DMS79 treated with DMSO at 0.1 percent for 48 hours (cell line): ENCODE measurements around the gene FLOT2.
A peak's percentile ranks its signal among the peaks of the same experiment; 100 is the strongest.
"Not testable (repeated sequence)": the region's sequence is repeated elsewhere in the genome, so short reads cannot be mapped to it uniquely, and the experiment has no call there.

ENCODE experiments used
- DNase-seq: peaks from one replicate; lab custom pipeline; 2025; lab: John Stamatoyannopoulos, UW

Gene FLOT2

GRCh38 chr17:28916302-28916934 lies 18.9 kb upstream of the FLOT2 start:
- DNase-seq = peak; percentile 11

DNA sequence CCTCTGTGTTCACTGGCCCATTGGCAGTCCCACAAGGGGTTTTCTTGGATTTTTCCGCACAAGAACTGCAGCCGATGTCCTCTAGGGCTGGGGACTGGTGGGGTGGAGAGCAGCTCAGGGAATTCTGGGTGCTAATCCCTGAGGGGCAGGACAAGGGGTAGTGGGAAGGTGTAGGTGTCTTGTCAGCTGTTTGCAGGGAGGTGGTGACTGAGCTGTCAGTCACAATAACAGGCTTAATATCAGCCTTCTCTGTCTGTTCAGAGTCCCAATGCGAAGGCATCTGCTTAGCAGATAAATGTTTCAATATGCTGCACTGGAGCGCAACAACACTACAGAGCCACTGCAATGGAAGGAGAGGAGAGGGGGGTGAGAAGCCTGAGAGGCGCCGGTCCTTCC lies 15.4 kb upstream of the FLOT2 start:
- no peak for DNase-seq

DNA sequence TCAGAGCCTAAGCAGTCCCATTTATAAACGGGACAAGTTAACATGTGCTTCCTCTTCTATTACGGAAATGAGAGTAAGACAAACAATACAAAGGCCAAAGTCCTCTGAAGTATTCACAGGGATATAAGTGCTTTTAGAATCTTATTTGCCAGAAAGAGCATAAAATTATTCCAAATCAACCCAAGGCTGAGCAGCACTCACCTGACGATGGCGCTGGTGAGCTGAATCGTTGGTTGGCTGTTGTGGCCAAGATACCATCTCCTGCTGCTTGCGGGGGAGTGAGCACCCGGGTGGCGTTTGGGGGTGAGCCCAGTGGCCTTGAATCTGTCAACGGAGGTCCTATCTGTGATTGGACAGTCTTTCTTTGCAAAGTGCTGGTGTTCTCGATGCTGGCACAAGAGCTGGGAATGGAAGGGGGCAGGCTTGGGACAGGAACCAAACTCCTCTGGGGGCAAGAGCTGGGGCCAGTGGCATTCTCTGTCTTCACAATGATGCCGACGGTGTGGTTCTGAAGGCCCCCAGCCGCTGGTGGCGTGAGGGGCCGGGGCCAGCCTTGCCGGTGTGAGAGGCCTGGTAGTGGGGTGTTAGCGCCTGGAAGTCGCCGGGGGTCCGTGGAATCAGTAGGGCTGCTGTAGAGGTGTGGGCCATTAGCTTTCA lies 14.9 kb upstream of the FLOT2 start:
- DNase-seq = no peak

DNA sequence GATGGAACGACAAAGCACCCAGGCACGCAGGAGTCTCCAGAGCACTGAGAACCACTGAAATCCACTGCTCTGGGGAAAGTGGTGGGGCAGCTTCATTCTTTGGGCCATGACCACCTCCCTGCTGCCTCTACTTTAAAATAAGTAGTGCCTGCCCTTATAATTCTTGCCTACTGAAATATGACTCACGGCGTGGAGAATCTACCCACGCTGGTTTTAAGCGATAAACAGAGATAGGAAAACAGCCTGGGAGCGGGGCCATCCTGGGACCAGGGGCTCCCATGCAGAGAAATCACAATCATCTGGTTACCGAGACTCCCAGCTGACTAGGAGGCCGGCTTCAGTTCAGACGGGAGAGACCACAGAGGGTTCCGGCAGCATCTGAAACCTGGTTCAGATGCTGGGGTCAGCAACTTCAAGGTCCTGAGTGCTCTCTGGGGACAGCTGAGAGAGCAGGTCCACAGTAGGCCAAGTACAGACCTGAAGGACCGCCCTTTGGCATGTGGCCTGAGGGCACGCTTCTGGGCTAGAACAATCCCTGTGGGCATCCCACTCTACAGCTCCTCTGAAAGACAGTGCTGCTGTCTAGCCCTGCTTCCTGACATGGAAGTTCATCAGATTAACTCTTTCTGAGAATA lies 14.0 kb upstream of the FLOT2 start:
- no peak for DNase-seq

GRCh38 chr17:28910534-28910933 lies 13.0 kb upstream of the FLOT2 start:
- no peak for DNase-seq

DNA sequence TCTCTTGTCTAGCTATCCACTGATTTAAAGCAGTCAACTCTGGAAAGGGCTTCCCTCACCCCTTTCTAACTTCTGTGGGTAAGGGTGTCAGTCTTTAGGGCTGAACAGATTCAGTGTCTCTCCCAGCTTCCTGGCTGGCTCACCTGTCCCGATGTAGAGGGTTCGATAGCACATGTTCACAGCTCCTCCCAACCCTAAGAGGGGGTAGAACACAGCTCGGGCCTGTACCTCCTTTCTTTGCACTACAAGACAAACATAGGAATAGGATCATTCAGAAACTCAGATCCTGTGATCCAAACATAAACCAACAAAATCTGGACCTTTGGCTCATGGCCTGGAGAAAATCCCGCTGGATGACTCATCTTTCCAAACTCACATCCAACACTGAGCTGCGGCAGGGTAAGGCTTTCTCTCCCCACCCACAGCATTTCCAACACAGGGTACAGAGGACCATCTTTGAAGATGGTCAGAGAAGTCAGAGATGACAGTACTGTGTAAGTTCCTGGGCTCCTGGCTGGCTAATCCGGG lies 11.2 kb upstream of the FLOT2 start:
- DNase-seq = no peak

- no peak for DNase-seq
Measured at GRCh38 chr17:28907709-28908475, 10.4 kb upstream of the FLOT2 start.

- DNase-seq = no peak
Measured at GRCh38 chr17:28906706-28907438, 9.3 kb upstream of the FLOT2 start.

- no peak for DNase-seq
Measured at GRCh38 chr17:28906276-28906675, 8.7 kb upstream of the FLOT2 start.

- no peak for DNase-seq
Measured at GRCh38 chr17:28904800-28905199, 7.3 kb upstream of the FLOT2 start.

DNA sequence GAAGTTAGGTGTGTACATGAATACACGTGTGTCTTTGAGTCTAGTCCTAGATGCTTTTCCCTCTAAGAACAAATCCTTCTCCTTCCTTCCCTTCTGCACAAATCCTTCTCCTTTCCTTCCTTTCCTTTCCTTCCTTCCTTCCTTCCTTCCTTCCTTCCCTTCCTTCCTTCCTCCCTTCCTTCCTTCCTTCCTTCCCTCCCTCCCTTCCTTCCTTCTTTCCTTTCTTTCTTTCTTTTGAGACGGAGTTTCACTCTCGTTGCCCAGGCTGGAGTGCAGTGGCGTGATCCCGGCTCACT lies 6.0 kb upstream of the FLOT2 start:
- DNase-seq = not testable (repeated sequence)

- DNase-seq = peak; percentile 84
Measured at GRCh38 chr17:28902819-28903545, 5.4 kb upstream of the FLOT2 start, which contains the start of gene DHRS13. TSS of gene DHRS13 (minus strand) at chr17:28903079. CDS start at chr17:28902944, 135 bp downstream.

GRCh38 chr17:28901866-28902818 lies 4.6 kb upstream of the FLOT2 start:
- peak; percentile 65 for DNase-seq

DNA sequence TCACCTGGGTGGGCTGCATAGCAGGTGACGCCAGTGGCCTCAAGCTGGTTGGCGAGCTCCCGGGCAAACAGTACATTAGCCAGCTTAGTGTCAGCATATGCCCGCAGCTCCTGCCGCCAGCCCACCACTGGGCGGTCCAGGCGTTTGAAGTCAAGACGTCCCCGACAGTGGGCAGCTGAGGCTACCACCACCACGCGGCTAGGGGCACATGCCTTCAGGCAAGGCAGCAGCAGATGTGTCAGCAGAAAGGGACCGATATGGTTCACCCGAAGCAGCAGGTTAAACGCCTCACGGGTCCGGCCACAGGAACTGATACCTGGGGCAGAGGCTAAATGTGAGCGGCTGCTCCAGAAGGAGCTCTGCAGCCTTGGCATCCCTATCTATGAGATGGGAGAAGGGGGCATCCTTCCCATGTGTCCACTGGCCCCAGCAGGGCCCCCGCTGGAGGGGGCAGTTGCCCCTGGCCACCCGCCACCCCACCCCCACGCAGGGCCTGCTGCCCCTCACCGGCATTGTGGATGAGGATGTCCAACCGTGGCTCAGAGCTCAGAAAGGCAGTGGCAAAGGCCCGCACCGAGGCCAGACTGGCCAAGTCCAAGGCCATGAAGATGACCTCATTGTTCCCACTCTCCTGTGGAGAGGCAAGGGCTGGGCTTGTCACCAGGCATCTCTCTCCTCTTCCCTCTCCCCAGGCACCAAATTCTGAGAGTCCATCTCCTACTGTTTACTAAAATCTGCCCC lies 3.6 kb upstream of the FLOT2 start:
- no peak for DNase-seq

DNA sequence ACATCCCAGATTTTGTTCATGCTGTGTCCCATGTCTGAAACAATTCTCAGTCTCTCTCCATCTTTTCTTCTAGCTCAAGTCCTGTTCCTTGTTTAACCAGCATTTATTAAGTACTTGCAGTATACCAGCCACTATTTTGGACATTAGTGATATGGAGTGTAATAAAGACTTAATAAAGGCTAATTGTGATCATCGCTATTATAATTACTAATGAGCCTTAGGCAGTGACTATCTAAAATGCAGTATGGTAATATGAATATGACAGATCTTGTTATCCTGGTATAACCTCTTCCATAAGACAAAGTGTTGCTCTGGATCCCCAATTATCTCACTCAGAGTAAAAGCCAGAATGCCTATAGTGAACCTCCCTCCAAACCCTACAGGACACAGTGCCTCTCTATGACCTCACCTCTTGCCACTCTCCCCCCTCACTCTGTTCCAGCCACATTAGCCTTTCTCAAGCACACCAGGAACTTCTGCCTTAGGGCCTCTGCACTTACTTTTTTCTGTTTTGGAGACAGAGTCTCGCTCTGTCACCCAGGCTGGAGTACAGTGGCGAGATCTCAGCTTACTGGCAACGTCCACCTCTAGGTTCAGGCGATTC lies 1.8 kb upstream of the FLOT2 start:
- DNase-seq = no peak

DNA sequence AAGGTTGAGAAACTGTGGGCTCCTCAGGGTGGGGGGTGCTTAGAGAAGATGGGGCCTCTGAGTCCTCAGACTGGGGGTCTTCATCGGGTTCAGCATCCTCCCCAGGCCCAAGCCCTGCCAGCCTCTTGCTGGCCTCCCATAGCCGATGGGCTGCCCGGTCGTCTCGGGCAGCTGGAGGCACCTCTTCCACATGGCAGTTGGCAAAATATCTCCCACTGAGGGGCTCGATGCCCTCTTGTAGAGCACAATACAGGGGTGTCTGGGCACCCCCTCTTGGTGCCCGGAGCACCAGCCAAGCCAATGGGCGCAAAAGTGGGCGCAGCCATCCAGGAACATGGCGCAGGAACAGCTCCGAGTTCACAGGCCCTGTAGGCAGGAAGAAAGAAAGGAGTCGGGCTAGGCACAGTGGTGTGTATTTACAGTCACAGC lies 1.0 kb upstream of the FLOT2 start:
- DNase-seq = no peak

- peak; percentile 41 for DNase-seq
Measured at GRCh38 chr17:28897769-28898526, 415 bp upstream of the FLOT2 start.

- no peak for DNase-seq
Measured at GRCh38 chr17:28896491-28896883, 1.0 kb downstream of the FLOT2 start.
